Neural crest cell (in vitro differentiated cells): Measurements from ENCODE around the gene ST6GALNAC1. TPM values are rescaled to one million over a fixed set of nuclear protein-coding genes. Genes with fewer than 3 reads are reported as not detected.

ENCODE experiments used
- DNase-seq: peaks from one replicate; pipeline ENCODE4 v3.0.0; 2021; ENCODE audit warnings: low read depth, mixed read lengths, low spot score
- H3K27ac Mint-ChIP-seq: one replicate; pipeline ENCODE4 v1.8.0; 2021; ENCODE audit warnings: mild to moderate bottlenecking, mixed read lengths; ENCODE audit not compliant: unreplicated experiment
- H3K27me3 Mint-ChIP-seq: 2 replicates; pipeline ENCODE4 v1.8.0; 2021; ENCODE audit warnings: low read depth, mild to moderate bottlenecking, mixed read lengths
- H3K36me3 Mint-ChIP-seq: 2 replicates; pipeline ENCODE4 v1.8.0; 2021; ENCODE audit warnings: low read depth, mild to moderate bottlenecking, mixed read lengths
- H3K4me1 Mint-ChIP-seq: 2 replicates; pipeline ENCODE4 v1.8.0; 2021; ENCODE audit warnings: mixed read lengths
- H3K4me3 Mint-ChIP-seq: one replicate; pipeline ENCODE4 v1.8.0; 2021; ENCODE audit warnings: mild to moderate bottlenecking, mixed read lengths
- H3K9me3 Mint-ChIP-seq: 2 replicates; pipeline ENCODE4 v1.8.0; 2021; ENCODE audit warnings: mixed read lengths
- CTCF ChIP-seq: fragments of 200-600 bp; sonication (generic); conservative IDR thresholded peaks from 2 replicates; pipeline ENCODE4 v1.5.0; 2021; ENCODE audit warnings: antibody characterized with exemption, mild to moderate bottlenecking
- total RNA-seq: library from RNA; stranded (reverse); gene quantifications from 2 replicates; pipeline ENCODE4 v1.2.1, GENCODE V29; 2021

ST6GALNAC1 gene
- total RNA-seq, 1 donor from 2014 or later: not detected

DNA sequence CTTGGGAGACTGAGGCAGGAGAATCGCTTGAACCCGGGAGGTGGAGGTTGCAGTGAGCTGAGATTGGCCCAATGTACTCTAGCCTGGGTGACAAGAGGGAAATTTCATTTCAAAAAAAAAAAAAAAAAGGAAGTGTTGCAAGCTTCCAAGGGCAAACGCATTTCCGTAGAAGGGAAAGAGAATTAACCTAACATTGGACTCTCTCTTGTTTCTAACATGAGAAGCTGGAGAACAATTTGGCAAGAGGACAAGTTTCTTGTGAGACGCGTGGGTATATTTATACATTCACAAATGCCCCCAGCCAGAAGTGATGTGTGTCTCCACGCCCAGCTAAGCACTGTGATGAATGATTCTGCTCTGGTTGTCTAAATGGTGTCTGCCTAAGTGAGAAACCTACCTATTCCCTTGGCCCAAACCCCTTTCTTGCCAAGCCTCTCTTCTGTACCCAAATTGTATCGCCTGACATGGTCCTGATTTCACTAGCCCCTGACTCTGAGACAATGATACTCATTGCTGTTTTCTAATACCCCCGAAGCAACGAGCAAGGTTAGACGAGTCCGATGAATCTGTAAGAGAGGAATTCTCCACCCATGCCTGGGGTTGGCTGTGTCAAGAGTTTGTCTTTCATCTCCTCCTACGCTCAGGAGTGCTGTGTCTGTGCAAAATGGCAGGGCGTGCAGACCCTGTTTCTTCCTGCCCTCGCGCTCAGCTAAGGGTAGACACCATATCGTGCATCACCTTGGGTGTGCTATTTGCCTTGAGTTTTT lies 43.7 kb downstream of the ST6GALNAC1 start:
- no peak for TF ChIP-seq CTCF
- no peak overlapping the region for H3K4me3 Mint-ChIP-seq
- H3K4me1 Mint-ChIP-seq: peaks cover 29% of the 10 kb centered on the region
- H3K9me3 Mint-ChIP-seq: peaks cover 6% of the 10 kb centered on the region
- H3K27ac Mint-ChIP-seq: no peak overlapping the region
- H3K36me3 Mint-ChIP-seq: no peaks in the 10 kb centered on the region
- no peaks in the 10 kb centered on the region for H3K27me3 Mint-ChIP-seq
- DNase-seq: no peak

DNA sequence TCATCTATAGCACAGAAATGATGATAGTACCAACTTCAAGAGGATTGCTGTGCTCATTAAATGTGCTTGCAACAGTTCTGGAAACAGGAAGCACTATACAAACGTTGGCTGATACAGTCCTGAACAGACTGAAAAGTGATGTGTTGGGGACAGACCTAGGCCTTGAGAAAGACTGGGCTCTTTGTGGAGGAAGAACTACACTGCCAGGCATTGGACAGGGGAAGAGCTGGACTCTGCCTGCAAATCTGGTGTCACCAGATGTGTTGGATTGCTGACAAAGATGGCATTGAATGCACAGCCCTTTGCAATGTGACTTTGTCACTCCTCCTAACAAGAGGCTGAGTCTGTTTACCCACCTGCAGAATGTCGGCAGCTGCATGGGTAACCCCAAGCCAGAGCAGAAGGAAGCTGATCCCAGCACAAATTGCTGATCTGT lies 45.5 kb downstream of the ST6GALNAC1 start:
- H3K9me3 Mint-ChIP-seq: peaks cover 4% of the 10 kb centered on the region
- no peak for DNase-seq
- H3K27me3 Mint-ChIP-seq: no peaks in the 10 kb centered on the region
- H3K4me3 Mint-ChIP-seq: no peak overlapping the region
- no peak for TF ChIP-seq CTCF
- no peaks in the 10 kb centered on the region for H3K36me3 Mint-ChIP-seq
- no peak overlapping the region for H3K27ac Mint-ChIP-seq
- peaks cover 33% of the 10 kb centered on the region for H3K4me1 Mint-ChIP-seq

DNA sequence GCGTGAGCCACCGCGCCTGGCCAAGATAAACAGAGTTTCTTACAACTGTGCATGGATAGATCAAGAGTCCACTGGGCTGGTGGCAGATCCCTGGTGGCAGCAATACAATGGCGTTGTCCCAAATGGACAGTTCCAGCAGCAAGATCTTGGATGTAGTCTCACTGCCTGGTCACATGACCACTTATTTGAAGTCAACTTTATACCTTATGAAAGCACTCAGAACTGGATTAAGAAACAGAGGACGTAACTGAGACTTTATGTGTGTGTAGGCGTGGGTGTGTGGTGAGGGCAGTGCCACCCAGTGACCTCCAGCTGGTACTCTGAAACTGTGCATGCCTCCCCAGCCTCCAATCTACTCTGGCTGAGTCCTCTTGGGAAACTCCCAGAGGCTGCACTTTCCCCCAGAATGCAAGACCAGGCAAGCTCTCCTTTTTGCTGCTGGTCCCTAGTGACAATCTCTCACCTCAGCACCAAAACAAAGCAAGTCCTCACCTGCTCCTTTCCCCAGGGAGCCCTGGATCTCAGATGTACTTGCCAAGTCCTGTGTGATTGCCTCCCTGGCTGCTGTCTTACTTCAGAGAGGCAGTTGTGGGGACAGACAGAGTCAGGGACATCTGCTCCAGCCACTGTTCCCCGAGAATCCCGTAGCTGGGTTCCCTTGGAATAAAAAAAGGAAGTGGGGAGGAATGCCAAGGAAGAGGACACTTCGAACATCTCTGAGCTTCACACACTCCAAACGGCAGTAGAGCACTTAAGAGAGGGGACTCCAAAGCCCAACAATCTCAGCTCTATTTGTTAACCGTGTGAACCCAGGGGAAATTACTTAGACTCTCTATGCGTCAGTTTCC lies 46.2 kb downstream of the ST6GALNAC1 start:
- Mint-ChIP-seq H3K27ac (no peak overlapping the region), H3K27me3 (no peaks in the 10 kb centered on the region), H3K4me3 (no peak overlapping the region), H3K36me3 (no peaks in the 10 kb centered on the region), H3K4me1 (peaks cover 30% of the 10 kb centered on the region), H3K9me3 (no peaks in the 10 kb centered on the region)
- no peak for DNase-seq
- TF ChIP-seq CTCF: no peak

DNA sequence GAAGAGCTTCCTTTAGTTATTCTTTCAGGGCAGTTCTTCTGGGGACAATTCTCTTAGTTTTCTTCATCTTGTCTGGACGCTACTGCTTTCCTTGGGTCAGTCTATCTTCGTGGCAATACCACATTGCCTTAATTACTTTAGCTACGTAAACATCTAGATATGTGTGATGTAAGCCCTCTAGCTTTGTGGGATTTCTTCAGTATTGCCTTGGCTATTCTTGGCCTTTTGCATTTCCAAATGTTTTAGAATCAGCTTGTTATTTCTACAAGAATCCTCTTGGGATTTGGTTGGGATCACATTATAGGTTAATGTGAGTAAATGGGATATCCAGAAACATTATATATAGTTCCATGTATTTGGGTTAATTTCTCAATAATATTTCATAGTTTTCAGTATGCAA lies 48.9 kb downstream of the ST6GALNAC1 start:
- H3K27me3 Mint-ChIP-seq: peaks cover 1% of the 10 kb centered on the region
- H3K4me1 Mint-ChIP-seq: peaks cover 22% of the 10 kb centered on the region
- no peak for TF ChIP-seq CTCF
- DNase-seq: no peak
- H3K9me3 Mint-ChIP-seq: no peaks in the 10 kb centered on the region
- H3K27ac Mint-ChIP-seq: no peak overlapping the region
- H3K36me3 Mint-ChIP-seq: no peaks in the 10 kb centered on the region
- no peak overlapping the region for H3K4me3 Mint-ChIP-seq

GRCh38 chr17:76593959-76594358 lies 49.6 kb downstream of the ST6GALNAC1 start:
- H3K27ac Mint-ChIP-seq: no peak overlapping the region
- H3K27me3 Mint-ChIP-seq: peaks cover 7% of the 10 kb centered on the region
- no peaks in the 10 kb centered on the region for H3K9me3 Mint-ChIP-seq
- peaks cover 27% of the 10 kb centered on the region for H3K4me1 Mint-ChIP-seq
- no peaks in the 10 kb centered on the region for H3K36me3 Mint-ChIP-seq
- no peak for TF ChIP-seq CTCF
- no peak for DNase-seq
- H3K4me3 Mint-ChIP-seq: no peak overlapping the region
